AG09309 (cell line): ENCODE data around the gene ELMO1.

Source experiments
- DNase-seq: peaks from one replicate; pipeline ENCODE4 v3.0.0-alpha.2; 2010; ENCODE audit warnings: low read depth
- H3K4me3 ChIP-seq: 2 replicates; pipeline ENCODE4 v1.5.1; 2011; ENCODE audit warnings: mild to moderate bottlenecking, low read depth, low read length, moderate library complexity; ENCODE audit not compliant: control insufficient read depth
- TF ChIP-seq, protein P1 (sequence below): IDR thresholded peaks from 2 replicates; pipeline ENCODE4 v1.5.1; 2011; ENCODE audit warnings: mild to moderate bottlenecking, low read depth, low read length, inconsistent platforms; ENCODE audit not compliant: insufficient read depth, control insufficient read depth; ENCODE audit errors: missing control alignments

The ELMO1 gene

DNA sequence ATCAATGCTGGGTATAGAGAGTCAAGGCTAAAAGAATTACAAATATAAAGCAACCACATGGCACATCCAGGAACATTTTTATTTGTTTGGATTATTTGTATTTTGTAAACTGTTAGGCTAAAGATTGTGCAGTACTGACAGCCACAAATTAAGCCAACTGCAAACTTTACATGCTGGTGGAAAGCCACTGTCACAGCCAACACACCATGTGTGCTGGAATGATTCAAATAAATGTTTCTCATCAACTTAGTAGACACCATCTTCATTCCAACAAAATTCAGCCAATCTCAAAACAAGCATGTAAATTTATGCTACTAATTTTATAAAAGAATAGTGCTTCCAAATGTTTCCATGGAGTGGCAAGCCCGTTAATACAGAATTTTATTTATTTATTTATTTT, 211.8 kb downstream of the ELMO1 start:
- TF ChIP-seq, protein P1, sequence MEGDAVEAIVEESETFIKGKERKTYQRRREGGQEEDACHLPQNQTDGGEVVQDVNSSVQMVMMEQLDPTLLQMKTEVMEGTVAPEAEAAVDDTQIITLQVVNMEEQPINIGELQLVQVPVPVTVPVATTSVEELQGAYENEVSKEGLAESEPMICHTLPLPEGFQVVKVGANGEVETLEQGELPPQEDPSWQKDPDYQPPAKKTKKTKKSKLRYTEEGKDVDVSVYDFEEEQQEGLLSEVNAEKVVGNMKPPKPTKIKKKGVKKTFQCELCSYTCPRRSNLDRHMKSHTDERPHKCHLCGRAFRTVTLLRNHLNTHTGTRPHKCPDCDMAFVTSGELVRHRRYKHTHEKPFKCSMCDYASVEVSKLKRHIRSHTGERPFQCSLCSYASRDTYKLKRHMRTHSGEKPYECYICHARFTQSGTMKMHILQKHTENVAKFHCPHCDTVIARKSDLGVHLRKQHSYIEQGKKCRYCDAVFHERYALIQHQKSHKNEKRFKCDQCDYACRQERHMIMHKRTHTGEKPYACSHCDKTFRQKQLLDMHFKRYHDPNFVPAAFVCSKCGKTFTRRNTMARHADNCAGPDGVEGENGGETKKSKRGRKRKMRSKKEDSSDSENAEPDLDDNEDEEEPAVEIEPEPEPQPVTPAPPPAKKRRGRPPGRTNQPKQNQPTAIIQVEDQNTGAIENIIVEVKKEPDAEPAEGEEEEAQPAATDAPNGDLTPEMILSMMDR: no peak
- no peak for DNase-seq
- no peak overlapping the region for H3K4me3 ChIP-seq

DNA sequence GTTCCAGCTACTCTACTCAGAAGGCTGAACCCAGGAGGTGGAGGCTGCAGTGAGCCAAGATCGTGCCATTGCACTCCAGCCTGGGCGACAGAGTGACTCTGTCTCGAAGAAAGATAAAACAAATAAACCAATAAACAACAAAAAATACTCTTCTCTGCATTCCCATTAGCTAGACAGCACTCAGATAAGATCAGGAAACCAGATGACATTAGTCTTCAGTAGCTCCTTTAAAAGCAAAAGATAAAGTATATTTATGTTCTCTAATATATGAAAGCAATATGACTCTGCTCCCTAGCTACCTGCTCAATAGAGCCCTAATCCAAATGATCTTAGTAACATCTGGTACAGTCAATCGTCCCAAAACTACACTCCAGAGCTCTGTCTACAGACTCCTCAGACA, 212.9 kb downstream of the ELMO1 start:
- TF ChIP-seq, protein P1: no peak

DNA sequence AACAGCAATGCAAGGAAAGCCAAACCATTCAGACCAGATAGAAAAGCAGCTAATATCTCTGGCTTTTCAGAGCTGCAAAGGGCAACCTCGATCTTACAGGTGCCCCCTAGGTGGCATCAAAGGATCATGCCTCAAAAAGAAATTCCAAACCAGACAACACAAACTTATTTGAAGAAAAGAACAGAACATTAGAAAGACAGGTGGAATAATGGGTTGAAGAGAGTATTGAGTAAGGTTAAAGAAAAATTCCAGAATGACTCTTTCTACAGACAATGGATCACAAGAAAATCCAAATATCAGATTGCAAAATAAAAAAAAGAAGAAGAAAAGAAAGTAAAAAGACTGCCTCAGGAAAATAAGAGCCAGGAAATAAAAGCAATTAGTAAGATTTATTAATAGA, 213.7 kb downstream of the ELMO1 start:
- TF ChIP-seq, protein P1: peak; percentile 16
- no peak for DNase-seq
- no peak overlapping the region for H3K4me3 ChIP-seq

More for the DNA sequence above, 212.9 kb downstream of the ELMO1 start:
- H3K4me3 ChIP-seq: no peak overlapping the region
- DNase-seq: no peak

DNA sequence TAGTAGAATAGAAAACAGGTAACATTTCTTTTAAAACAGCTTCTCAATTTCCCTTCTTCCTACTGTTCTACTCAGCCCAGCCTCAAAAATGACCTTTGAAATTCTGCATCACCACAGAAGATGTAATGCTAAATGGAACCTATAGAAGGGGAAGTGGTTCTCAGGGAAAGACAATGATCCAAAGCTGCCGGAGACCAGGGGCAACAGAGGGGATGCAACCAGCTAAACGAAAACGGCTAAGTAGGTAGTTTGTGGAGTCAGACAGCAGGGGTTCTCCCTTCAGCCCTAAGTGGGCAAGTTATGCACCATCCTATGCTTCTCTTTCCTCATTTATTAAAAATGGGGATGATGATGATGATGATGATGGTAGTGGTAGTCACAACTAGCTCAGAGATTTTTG, 214.3 kb downstream of the ELMO1 start:
- H3K4me3 ChIP-seq: no peak overlapping the region
- TF ChIP-seq, protein P1: no peak
- no peak for DNase-seq

DNA sequence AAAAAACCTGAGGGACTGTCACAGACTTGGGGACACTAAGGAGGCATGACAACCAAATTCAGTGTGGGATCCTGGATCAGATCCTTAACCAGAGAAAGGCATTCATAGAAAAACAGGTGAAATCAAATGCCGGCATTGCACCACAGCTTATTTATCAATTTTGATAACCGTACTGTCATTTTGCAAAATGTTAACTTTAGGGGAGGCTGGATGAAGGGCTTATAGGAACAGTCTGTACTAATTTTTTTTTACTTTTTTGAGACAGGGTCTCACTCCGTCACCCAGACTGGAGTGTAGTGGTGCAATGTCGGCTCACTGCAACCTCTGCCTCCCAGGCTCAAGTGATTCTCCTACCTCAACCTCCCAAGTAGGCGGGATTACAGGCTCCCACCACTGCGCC, 217.1 kb downstream of the ELMO1 start:
- DNase-seq: no peak
- H3K4me3 ChIP-seq: no peak overlapping the region
- TF ChIP-seq, protein P1: no peak

DNA sequence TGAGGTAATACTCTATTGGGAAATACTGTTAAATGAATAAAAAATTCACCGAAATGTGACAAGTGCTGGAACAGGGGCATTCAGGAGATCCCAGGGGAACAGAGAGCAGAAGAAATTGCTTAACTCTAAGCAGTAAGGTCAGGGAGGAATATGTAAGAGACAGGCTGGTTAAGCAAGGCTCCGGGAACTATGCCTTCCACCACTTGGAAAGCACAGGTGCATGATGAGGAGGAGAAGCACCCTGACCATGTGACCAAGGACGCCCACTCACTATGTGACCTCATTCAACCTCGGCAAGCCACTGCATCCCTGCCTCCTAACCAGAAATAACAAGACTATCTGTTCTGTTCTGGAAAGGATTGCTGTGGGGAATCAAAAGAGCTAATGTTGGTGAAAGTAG, 218.4 kb downstream of the ELMO1 start:
- DNase-seq: no peak
- no peak overlapping the region for H3K4me3 ChIP-seq
- TF ChIP-seq, protein P1: no peak

DNA sequence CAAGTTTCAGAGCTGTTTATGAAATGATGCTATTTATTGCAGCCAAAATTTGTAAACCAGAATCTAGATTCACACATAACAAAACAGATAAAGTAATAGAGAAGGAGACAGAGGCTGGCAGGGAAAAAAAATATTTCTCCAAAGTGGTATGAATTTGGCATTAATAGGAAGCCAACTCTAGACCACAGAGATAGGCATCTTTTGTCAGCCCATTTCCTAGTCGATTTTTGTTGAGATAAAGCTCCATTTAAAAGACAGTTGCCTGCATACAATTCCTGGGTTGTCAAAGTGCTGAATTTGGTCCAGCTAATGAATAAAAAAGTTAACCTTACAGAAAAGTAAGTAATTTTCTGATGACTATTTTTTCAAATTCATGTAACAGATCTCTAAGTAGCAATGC, 219.3 kb downstream of the ELMO1 start:
- no peak for DNase-seq
- H3K4me3 ChIP-seq: no peak overlapping the region
- TF ChIP-seq, protein P1: no peak
